HepG2 (cell line): Measurements from ENCODE around the gene PARK7. TPM values are rescaled to one million over a fixed set of nuclear protein-coding genes. Genes with fewer than 3 reads are reported as not detected.

ENCODE experiments used
- ARID5B ChIP-seq: IDR thresholded peaks from 2 replicates; pipeline ENCODE4 v1.4.0; 2020; ENCODE audit warnings: mild to moderate bottlenecking, missing genetic modification reagents
- ARNTL ChIP-seq: sonication (generic); formaldehyde crosslinking; IDR thresholded peaks from 2 replicates; pipeline ENCODE4 v1.4.0; 2020; ENCODE audit warnings: mild to moderate bottlenecking, missing genetic modification reagents
- ATF4 ChIP-seq, 2 experiments: fragments of 450-650 bp in 1 of 2; sonication (generic) in 1 of 2; formaldehyde crosslinking; IDR thresholded peaks; 2 replicates each; pipeline versions ENCODE4 v1.5.0 to v1.8.0; 2020 to 2022; ENCODE audit warnings: mild to moderate bottlenecking in 1 of 2, missing genetic modification reagents in 1 of 2
- CTCF ChIP-seq: sonication (generic); formaldehyde crosslinking; IDR thresholded peaks from 2 replicates; pipeline ENCODE4 v1.5.0; 2020; ENCODE audit warnings: mild to moderate bottlenecking, missing genetic modification reagents, moderate library complexity
- ELF1 ChIP-seq: sonication (generic); formaldehyde crosslinking; IDR thresholded peaks from 2 replicates; pipeline ENCODE4 v1.4.0; 2020; ENCODE audit warnings: missing genetic modification reagents
- KLF15 ChIP-seq: sonication (generic); formaldehyde crosslinking; IDR thresholded peaks from 2 replicates; pipeline ENCODE4 v1.8.1; 2023; ENCODE audit warnings: borderline replicate concordance, mild to moderate bottlenecking, inconsistent platforms, missing genetic modification reagents, mixed read lengths
- LCORL ChIP-seq, 2 experiments: fragments of 450-650 bp in 1 of 2; sonication (generic) in 1 of 2; formaldehyde crosslinking in 1 of 2; IDR thresholded peaks; 2 replicates each; pipeline versions ENCODE4 v1.5.0 to v1.6.1; 2017 to 2020; ENCODE audit warnings: antibody characterized with exemption in 1 of 2, missing genetic modification reagents in 1 of 2
- NR2F2 ChIP-seq: IDR thresholded peaks from 2 replicates; pipeline ENCODE4 v1.6.1; 2012; ENCODE audit warnings: low read depth, inconsistent platforms, borderline replicate concordance
- RELA ChIP-seq: sonication (generic); formaldehyde crosslinking; IDR thresholded peaks from 2 replicates; pipeline ENCODE4 v1.4.0; 2020; ENCODE audit warnings: missing genetic modification reagents
- SMC3 ChIP-seq: IDR thresholded peaks from 2 replicates; pipeline ENCODE4 v1.6.1; 2011; ENCODE audit warnings: low read length, improper control_type of control experiment
- TFE3 ChIP-seq: IDR thresholded peaks from 2 replicates; pipeline ENCODE4 v1.6.1; 2016
- ZBTB49 ChIP-seq: sonication (generic); formaldehyde crosslinking; IDR thresholded peaks from 2 replicates; pipeline ENCODE4 v1.4.0; 2020; ENCODE audit warnings: missing genetic modification reagents, borderline replicate concordance
- ZFP36L2 ChIP-seq: sonication (generic); formaldehyde crosslinking; IDR thresholded peaks from 2 replicates; pipeline ENCODE4 v1.4.0; 2020; ENCODE audit warnings: missing genetic modification reagents
- ZMAT3 ChIP-seq: sonication (generic); formaldehyde crosslinking; conservative IDR thresholded peaks from 2 replicates; pipeline ENCODE4 v1.7.0; 2021; ENCODE audit warnings: missing genetic modification reagents
- ZNF264 ChIP-seq: sonication (generic); formaldehyde crosslinking; IDR thresholded peaks from 2 replicates; pipeline ENCODE4 v1.4.0; 2020; ENCODE audit warnings: missing genetic modification reagents
- ZNF354B ChIP-seq: sonication (generic); formaldehyde crosslinking; IDR thresholded peaks from 2 replicates; pipeline ENCODE4 v1.8.0; 2022; ENCODE audit warnings: mild to moderate bottlenecking, missing genetic modification reagents
- ZNF414 ChIP-seq: sonication (generic); formaldehyde crosslinking; IDR thresholded peaks from 2 replicates; pipeline ENCODE4 v1.5.0; 2020; ENCODE audit warnings: missing genetic modification reagents
- ZNF44 ChIP-seq: sonication (generic); formaldehyde crosslinking; IDR thresholded peaks from 2 replicates; pipeline ENCODE4 v1.5.1; 2020; ENCODE audit warnings: mild to moderate bottlenecking, missing genetic modification reagents
- ZNF891 ChIP-seq: sonication (generic); formaldehyde crosslinking; IDR thresholded peaks from 2 replicates; pipeline ENCODE4 v1.5.0; 2020; ENCODE audit warnings: mild to moderate bottlenecking, missing genetic modification reagents
- polyA plus RNA-seq, 8 experiments: library from polyadenylated mRNA; depleted of rRNA in 3 of 8; stranded (reverse) in 7 of 8; unstranded in 1 of 8; fragments of >200 nt; fragmentation: Illumina TruSeq in 4 of 8; extraction: Trizol in 4 of 8; gene quantifications; 2 replicates each; pipeline versions ENCODE4 v1.2.1 to v1.2.3, GENCODE V29; 2011 to 2016; ENCODE audit warnings: low read depth in 4 of 8, missing spikeins in 1 of 8, mixed read lengths in 1 of 8; ENCODE audit not compliant: insufficient read depth in 1 of 8
- total RNA-seq, 5 experiments: library from RNA; depleted of rRNA; stranded (reverse); fragments of >200 nt; fragmentation: Illumina TruSeq; extraction: Trizol; gene quantifications; 2 replicates each; pipeline ENCODE4 v1.2.3, GENCODE V29; 2016; ENCODE audit warnings: low read depth in 1 of 5

PARK7 gene
- total and polyA plus RNA-seq, 2 of the 13 experiments (the other 11 are each of a cell fraction or from before 2014, with no cell fraction given) = 212 to 296 TPM

- 0 out of 2 replicates have a peak, but pooled peaks have one; percentile 25 for TF ChIP-seq ARNTL (CRISPR knock-in tag)
- no peak for TF ChIP-seq ATF4 (CRISPR knock-in tag; IDR thresholded peaks at IDR 0.05)
- TF ChIP-seq ZMAT3 (CRISPR knock-in tag) = no peak
- TF ChIP-seq RELA (CRISPR knock-in tag) = no peak
- no peak for TF ChIP-seq ZNF44 (CRISPR knock-in tag)
- TF ChIP-seq ARID5B (CRISPR knock-in tag) = no peak
- TF ChIP-seq ZNF414 = no peak
- TF ChIP-seq ZBTB49 (CRISPR knock-in tag) = no peak
- TF ChIP-seq ELF1 (CRISPR knock-in tag) = no peak
- TF ChIP-seq ZNF354B (CRISPR knock-in tag) = no peak
- TF ChIP-seq ZFP36L2 (CRISPR knock-in tag) = no peak
- TF ChIP-seq TFE3 (CRISPR knock-in tag) = no peak
- no peak for TF ChIP-seq CTCF (CRISPR knock-in tag)
- 0 out of 2 replicates have a peak, but pooled peaks have one; percentile 36 for TF ChIP-seq ZNF264 (CRISPR knock-in tag)
- TF ChIP-seq NR2F2 = no peak
- TF ChIP-seq KLF15 (CRISPR knock-in tag) = no peak
- TF ChIP-seq ZNF891 (CRISPR knock-in tag) = no peak
- no peak for TF ChIP-seq SMC3
- no peak for TF ChIP-seq LCORL (IDR thresholded peaks at IDR 0.05)
- TF ChIP-seq LCORL (CRISPR knock-in tag; IDR thresholded peaks at IDR 0.05) = peak; percentile 46; the same call in 1 of the 2 replicates
Observed at GRCh38 chr1:8010080-8010664, 48.7 kb downstream of the PARK7 start (continued).
